HG03354 (cell line): ENCODE data around the gene FAM184A.
"Not testable (repeated sequence)": the region's sequence is repeated elsewhere in the genome, so short reads cannot be mapped to it uniquely, and the experiment has no call there.

Source experiments
- ATAC-seq: cut with Tn5 transposase; IDR thresholded peaks from one replicate; pipeline ENCODE4 v1.9.1; 2021; ENCODE audit warnings: mild to moderate bottlenecking; ENCODE audit not compliant: unreplicated experiment, poor library complexity, severe bottlenecking

The FAM184A gene

DNA sequence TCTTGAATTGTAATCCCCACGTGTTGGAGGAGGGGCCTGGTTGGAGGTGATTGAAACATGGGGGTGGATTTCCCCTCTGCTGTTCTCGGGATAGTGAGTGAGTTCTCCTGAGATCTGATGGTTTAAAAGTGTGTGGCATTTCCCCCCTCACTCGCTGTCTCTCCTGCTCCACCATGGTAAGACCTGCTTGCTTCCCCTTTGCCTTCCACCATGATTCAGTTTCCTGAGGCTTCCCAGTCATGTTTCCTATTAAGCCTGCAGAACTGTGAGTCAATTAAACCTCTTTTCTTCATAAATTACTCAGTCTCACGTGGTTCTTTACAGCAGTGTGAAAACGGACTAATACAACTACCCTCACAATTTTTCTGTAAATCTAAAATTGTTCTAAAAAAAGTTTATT lies 26.8 kb upstream of the FAM184A start:
- no peak for ATAC-seq

GRCh38 chr6:119102901-119103300 lies 24.4 kb upstream of the FAM184A start:
- no peak for ATAC-seq

DNA sequence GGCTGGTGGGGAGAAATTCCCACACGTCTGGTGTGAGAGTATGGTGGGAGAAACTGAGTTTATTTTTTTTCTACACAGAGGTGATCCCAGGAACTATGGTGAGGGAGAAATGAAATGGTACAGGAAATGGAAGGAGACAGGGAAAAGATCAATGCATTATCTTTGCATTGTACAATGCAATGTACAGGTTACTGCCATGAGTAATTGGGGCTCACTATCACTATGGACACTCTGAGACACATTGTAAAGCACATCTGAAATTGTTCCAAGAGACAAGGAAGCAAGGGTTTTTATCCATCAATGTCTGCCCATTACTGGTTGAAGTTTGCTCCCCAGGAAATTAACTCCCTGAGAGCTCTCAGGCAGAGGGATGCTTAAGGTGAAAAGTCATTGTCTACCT lies 21.7 kb upstream of the FAM184A start:
- no peak for ATAC-seq

DNA sequence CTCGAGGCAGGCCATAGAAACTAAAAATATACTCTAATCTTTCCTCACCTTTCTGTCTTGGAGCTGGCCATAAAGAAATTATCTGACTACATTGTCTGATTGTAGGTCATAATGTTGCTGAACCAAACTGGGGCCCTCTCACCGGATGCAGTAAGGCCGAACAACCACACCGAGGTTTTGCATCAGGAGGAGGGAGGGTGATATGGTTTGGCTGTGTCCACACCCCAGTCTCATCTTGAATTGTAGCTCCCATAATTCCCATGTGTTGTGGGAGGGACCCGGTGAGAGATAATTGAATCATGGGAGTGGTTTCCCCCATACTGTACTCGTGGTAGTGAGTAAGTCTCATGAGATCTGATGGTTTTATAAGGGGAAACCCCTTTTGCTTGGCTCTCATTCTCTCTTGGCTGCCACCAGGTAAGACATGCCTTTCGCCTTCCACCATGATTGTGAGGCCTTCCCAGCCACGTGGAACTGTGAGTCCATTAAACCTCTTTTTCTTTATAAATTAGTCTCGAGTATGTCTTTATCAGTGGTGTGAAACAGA lies 19.4 kb upstream of the FAM184A start:
- ATAC-seq: not testable (repeated sequence)

- ATAC-seq: no peak
Measured at GRCh38 chr6:119096721-119097565, 18.5 kb upstream of the FAM184A start.

GRCh38 chr6:119090256-119090655 lies 11.8 kb upstream of the FAM184A start:
- no peak for ATAC-seq

- ATAC-seq: no peak
Measured at GRCh38 chr6:119084784-119085183, 6.3 kb upstream of the FAM184A start.

GRCh38 chr6:119083007-119083406 lies 4.5 kb upstream of the FAM184A start:
- no peak for ATAC-seq

GRCh38 chr6:119079283-119079809 lies 882 bp upstream of the FAM184A start:
- ATAC-seq: no peak

- ATAC-seq: peak; percentile 56
Measured at GRCh38 chr6:119077643-119078375, 655 bp downstream of the FAM184A start.

- ATAC-seq: no peak
Measured at GRCh38 chr6:119077391-119077642, 1.1 kb downstream of the FAM184A start.

- ATAC-seq: no peak
Measured at GRCh38 chr6:119076576-119077390, 1.7 kb downstream of the FAM184A start.

DNA sequence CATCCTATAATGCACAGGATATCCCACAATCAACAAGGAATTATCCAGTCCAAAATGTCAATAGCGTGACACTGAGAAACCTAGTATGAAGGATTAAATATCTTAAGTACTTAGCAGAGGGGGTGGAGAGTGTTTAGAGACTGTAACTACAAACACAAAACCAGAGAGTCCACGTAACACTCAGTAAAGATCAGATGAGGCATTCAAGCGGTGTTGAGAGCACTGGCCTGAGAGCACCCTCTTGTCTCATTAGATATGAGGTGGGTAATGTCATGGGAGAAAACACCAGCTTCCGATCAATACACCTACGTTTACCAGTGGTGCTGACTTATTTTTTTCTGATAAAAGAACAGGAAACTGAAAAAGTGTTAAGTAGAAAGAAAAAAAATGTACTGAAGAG lies 2.3 kb downstream of the FAM184A start:
- no peak for ATAC-seq

GRCh38 chr6:119075200-119075981 lies 3.1 kb downstream of the FAM184A start:
- no peak for ATAC-seq

GRCh38 chr6:119073307-119074051 lies 5.0 kb downstream of the FAM184A start:
- ATAC-seq: peak; percentile 34

- ATAC-seq: no peak
Measured at GRCh38 chr6:119071576-119071975, 6.9 kb downstream of the FAM184A start.

DNA sequence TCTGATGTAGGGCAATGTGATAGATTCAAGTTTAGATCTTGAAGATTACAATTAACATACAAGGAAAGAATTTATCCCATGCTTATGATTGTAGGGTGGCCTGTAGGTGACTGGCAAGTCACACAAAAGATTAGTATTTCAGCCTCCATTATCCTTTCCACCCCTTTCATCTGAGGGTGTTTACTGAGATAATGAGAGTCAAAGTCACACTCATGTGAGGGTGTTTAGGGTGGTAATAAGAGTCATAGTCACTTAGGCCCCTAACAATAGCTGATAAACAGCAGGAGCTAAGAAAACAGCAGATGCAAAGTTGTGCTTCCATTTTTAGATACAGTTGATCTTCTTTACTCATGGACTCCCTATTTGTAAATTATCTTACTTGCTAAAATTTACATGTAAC lies 11.4 kb downstream of the FAM184A start:
- no peak for ATAC-seq

DNA sequence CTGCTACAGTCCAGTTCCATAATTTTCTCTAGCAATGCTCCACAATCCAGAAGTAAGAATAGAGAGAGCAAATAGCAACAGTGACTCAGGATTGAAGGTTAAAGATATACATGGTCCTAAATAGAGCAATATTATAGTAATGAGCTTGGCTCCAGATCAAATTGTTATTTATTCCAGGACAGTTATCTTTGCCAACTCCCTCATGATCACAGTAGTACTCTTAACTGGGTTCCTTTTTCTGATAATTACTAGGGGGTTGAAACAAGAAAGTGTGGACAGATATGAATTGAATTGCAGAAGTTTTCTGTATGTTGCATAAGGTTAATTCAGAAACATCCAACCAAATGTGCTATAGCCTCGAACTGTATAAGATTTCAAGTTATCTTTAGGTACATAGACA lies 11.9 kb downstream of the FAM184A start:
- no peak for ATAC-seq

- ATAC-seq: no peak
Measured at GRCh38 chr6:119065955-119066354, 12.5 kb downstream of the FAM184A start.
